HG03064 (cell line): ENCODE data around the gene PTK6.

Source experiments
- ATAC-seq: cut with Tn5 transposase; IDR thresholded peaks from one replicate; pipeline ENCODE4 v1.9.1; 2021; ENCODE audit warnings: low read depth; ENCODE audit not compliant: unreplicated experiment

Gene PTK6

DNA sequence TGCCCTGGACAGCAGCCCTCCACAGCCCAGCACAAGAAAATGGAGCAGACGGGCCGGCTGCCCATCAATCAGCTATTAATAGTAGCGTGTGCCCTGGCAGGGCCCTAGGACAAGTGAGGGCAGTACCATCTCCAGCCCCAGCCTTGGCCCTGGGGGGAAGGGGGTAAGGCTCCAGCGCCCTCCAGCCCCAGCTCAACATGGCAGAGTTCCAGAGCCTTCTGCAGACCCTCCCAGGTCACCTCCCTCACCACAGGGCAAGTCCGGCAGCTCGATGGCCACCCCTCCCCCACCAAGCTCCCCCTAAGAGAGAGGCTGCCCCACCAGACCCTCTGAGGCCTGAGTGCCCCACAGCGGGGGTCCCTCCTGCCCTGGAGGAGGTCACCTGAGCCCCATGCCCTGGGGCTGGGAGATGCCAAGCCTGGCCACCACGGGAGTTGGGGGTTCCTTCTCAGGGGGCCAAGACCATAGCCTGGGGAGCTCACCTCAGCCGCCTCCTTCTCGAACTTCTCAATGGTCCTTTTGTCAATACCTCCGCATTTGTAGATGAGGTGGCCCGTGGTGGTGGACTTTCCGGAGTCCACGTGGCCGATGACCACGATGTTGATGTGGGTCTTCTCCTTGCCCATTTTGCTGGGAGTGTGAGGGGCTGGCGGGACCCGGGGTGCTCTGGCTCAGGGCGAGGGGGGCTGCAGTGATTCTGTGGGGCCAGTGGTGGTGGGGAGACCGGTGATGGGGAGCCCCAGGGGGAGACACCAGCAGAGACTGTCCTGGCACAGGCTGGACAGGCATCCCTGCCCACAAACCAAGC lies 39.8 kb downstream of the PTK6 start:
- no peak for ATAC-seq

- ATAC-seq: no peak
Observed at GRCh38 chr20:63496596-63497120, 40.5 kb downstream of the PTK6 start.

DNA sequence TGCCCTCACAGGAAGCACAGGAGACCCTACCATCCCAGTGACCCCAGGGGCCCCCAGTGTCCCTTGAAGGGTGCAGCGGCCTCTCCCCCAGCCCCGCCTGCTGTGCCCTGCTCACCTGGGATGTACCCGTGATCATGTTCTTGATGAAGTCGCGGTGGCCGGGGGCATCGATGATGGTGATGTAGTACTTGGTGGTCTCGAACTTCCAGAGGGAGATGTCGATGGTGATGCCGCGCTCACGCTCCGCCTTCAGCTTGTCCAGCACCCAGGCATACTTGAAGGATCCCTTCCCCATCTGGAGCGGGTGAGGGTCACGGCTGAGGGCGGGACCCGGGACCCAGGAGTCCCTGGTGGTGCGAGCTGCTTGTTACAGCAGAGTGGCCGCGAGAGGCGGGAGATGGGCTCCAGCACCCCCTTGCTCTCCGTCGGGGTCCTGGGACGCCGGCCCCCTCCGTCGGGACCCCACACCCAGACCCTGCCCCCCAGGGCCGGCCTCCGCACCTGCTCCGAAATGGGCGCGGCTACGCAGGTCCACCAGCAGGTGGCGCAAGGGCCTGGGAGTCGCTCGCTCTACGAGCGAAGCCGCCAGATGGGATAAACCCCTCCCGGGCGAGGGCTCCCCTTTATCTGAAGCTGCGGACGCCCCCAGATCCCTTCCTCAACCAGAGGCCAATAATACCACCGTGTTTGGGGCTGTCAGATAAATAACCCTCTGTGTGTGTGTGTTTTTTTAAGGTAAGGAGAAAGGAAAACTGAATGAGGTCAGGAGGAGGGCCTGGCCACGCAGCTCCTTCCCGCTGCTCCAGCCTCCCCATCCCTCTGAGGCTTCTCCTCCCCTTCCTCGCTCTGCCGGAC lies 41.2 kb downstream of the PTK6 start:
- ATAC-seq: no peak

- no peak for ATAC-seq
Observed at GRCh38 chr20:63495167-63495720, 41.9 kb downstream of the PTK6 start.

DNA sequence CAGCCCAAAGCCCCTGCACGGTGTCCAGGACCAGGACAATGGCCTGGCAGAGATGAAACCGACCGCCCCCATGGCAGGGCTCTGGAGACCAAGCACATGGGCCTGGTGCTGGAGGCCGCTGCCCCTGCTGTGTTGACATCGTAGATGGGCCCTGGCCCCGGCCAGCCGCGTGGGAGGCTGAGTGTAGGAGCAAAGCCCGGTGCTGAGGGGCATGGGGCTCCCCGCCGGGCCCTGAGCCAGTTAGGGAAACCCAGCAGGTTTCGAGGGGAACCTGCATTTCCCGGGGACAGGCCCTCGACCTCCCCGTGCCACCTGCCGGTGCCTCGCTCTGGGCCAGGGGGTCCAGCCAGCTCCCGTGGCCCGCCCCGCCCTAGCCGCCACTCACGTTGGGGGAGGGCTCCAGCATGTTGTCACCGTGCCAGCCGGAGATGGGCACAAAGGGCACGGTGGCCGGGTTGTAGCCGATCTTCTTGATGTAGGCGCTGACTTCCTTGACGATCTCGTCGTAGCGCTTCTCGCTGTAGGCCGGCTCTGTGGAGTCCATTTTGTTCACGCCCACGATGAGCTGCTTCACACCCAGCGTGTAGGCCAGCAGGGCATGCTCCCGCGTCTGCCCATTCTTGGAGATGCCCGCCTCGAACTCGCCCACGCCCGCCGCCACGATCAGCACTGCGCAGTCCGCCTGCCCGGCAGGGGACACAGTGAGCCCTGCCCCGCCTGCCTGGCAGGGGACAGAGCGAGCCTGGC lies 42.6 kb downstream of the PTK6 start:
- no peak for ATAC-seq

DNA sequence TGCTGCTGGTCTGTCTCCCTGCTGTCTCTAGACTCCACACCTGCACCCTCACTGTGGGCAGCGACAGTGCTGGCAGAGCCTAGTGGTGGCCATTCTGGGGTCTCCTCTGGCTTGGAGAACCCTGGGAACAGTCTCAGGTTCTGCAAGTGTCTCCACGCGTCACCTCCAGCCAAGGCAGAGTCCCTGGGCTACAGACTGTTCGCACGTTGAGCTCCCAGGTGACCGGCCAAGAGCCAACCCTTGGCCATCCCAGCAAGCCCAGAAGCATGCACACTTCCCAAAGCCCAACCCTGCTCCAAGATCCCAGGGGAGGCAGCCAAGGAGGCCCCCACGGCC lies 43.1 kb downstream of the PTK6 start:
- no peak for ATAC-seq

GRCh38 chr20:63493563-63494020 lies 43.6 kb downstream of the PTK6 start:
- ATAC-seq: no peak

- ATAC-seq: no peak
Observed at GRCh38 chr20:63492982-63493381, 44.2 kb downstream of the PTK6 start.

DNA sequence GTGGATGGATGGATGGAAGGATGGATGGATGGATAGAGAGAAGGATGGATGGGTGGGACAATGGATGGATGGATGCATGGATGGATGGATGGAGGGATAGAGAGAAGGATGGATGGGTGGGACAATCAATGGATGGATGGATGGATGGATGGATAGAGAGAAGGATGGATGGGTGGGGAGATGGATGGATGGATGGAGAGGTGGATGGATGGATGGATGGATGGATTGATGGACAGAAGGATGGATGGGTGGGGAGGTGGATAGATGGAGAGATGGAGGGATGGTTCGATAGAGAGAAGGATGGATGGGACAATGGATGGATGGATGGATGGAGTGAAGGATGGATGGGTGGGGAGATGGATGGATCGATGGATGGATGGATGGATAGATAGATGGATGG lies 44.7 kb downstream of the PTK6 start:
- no peak for ATAC-seq

- no peak for ATAC-seq
Observed at GRCh38 chr20:63491635-63492230, 45.4 kb downstream of the PTK6 start.

GRCh38 chr20:63491078-63491477 lies 46.1 kb downstream of the PTK6 start:
- ATAC-seq: no peak

DNA sequence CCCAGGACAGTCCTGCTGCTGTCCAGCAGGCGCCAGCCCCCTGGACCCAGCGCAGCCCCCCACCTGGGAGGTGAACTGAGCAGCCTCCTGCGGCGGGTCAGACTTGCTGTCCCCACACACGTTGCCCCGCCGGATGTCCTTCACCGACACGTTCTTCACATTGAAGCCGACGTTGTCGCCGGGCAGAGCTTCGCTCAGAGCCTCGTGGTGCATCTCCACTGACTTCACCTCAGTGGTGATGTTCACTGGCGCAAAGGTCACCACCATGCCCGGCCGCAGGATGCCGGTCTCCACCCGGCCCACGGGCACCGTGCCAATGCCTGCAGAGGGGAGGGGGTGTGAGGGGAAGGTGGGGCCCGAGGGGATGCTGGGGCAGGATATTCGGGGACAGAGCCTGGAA lies 46.8 kb downstream of the PTK6 start:
- no peak for ATAC-seq

DNA sequence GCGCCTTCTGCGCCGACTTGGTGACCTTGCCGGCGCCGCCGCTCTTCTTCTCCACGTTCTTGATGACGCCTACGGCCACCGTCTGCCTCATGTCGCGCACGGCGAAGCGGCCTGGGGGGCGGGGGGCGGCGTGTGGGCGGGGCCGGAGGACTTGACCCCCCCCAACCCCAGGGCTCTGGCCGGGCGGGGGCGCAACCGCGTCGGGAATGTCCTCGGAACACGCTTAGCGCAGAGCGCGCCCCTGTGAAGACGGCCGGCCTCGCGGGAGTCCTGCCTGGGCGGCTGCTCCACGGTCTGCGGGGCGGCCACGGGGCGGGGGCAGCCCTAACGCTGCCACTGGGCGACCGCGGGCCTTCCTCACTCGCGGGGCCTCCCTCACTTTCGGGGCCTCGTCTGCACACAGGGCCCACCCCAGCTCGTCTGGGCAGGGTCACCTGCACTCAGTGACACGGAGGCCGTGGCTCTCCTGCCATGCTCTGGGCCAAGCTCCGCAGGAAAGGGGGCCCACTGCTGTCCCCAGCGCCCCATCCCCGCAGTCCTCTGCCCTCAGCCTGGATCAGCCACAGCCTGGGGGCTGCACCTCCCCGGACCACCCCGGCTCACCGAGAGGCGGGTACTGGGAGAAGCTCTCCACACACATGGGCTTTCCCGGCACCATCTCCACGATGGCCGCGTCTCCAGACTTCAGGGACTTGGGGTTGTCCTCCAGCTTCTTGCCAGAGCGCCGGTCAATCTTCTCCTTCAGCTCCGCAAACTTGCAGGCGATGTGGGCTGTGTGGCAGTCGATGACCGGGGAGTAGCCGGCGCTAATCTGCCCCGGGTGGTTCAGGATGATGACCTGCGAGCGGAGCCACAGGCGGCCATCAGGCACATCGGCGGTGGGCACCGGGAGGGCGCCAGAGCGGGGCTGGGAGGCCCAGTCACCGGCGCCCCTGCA lies 48.6 kb downstream of the PTK6 start:
- ATAC-seq: no peak

GRCh38 chr20:63487781-63488241 lies 49.4 kb downstream of the PTK6 start:
- ATAC-seq: no peak

DNA sequence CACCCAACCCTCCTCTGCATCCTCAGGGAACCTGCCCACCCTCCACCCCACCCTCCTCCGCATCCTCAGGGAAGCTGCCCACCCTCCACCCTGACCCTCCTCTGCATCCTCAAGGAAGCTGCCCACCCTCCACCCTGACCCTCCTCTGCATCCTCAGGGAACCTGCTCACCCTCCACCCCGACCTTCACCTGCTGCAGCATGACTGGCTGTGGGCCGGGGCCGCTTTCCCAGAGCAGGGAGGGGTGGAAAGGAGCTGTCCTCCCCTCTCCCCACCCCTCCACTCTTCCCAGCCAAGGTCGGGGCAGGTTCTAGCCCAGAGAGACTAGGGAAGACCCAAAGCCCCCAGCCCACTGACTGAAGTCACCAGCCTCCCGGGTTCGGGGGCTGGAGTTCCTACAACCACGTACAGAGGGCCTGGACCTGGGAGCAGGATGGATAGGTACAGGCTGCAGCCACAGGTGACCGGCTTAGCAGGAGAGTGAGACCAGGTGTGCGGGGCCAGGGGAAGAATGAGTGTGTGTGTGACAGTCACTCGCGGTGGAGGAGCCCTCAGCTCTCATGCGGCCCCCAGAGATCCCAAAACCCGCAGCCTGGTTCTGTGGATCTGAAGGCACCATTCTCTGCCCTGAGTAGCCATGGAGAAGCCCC lies 49.9 kb downstream of the PTK6 start:
- no peak for ATAC-seq

DNA sequence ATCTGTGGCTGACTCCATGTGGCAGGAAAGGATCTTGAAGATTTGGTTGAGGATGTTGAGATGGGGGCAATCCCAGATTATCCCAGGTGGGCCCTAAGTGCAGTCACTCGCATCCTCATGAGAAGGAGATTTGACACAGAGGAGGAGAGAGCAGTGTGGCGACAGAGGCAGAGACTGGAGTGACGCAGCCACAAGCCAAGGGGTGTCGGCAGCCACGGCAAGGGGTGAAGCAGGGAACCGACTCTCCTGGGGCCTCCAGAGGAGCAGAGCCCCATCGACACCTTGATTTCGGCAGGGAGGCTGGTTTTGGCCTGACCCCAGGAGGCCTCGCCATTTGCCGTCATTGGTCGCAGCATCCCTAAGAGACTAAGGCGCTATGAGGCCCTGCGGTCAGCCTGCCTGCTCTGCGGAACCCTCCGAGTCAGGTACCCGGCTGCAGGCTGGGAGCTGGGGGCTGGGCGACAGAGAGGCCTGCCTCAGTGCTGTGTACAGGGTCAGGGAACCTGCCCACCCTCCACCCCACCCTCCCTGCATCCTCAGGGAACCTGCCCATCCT lies 50.8 kb downstream of the PTK6 start:
- no peak for ATAC-seq

GRCh38 chr20:63484651-63485403 lies 52.3 kb downstream of the PTK6 start:
- no peak for ATAC-seq

DNA sequence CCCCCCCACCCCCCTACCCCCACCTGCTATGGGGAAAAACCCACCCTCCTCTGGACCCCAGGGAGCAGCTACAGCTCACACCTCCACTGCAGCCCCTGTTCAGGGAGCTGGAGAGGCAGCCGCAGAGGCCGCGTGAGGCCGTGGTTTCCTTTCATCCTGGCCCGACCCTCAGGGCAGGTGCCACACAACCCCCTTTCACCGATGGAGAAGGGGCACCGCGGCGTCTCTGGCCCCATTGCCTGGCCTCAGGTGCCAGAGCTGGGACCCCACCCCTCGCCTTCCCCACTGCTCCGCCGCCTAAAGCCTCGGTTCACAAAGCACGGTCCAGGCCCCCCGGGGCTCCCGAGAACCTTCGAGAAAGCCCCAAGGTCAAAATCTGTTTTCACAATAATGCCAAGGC lies 52.9 kb downstream of the PTK6 start:
- ATAC-seq: no peak
